ENCODE data around the gene C14orf119.

Gene C14orf119, protein sequence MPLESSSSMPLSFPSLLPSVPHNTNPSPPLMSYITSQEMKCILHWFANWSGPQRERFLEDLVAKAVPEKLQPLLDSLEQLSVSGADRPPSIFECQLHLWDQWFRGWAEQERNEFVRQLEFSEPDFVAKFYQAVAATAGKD

DNA sequence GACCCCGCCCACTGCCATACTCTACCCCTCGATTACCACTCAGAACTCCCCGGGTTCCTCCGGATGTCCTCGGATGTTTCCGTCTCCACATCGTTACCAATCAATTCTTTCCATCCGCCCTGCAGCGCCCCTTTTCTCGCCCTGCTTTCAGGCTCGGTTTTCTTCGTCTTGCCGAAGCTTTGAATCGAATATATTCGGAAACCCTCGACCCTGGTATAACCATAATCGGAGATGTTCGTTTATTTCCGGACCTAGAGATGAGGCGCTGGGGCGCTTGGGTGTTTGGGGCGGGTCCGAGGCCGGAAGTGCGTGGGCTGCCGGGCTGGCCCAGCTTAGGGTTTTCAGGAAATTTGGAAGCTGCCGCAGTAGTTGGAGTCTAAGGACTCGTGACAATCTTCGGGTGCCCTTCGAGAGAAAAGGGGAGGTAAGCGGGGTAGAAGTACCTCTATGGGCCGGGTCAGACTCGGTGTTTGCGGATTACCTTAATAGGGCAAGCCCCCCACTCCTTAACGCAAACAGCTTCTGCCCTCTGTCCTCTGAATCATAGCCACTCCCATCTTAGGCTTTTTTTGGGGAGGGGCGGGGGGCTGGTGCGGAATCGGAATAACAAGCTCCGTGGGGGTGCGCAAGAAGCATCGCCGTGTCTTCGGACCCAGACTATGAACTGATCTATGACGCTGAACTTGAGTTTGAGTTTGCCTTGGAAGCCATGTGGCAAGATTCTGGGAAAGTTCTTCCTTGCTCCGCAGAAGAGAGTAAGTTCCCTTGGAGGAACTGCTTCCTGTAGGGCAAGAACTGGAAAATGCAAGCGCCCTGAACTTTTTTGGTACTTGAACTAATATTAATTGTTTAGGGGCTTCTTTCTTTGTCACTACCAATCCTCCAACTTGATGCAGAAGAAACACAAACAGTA lies at the start of gene C14orf119:
TSS of gene C14orf119 (plus strand) at position 310 of the 913 bp plus-strand sequence. CDS start 2,154 bp downstream, outside the sequence.
- H3K36me3 ChIP-seq (ENCODE audit: insufficient read depth, low read length): peaks cover 17% of the 10 kb centered on the region; the same call in 1 of the 2 replicates
- H3K4me1 ChIP-seq (ENCODE audit: insufficient read depth, low read length): peaks cover 5% of the 10 kb centered on the region; the same call in 1 of the 2 replicates
- peak within 1 kb of the TSS; percentile 86 for H3K9ac ChIP-seq (ENCODE audit: low read depth, low read length)
- no peaks in the 10 kb centered on the region for H3K9me3 ChIP-seq (ENCODE audit: control insufficient read depth, insufficient read depth, low read length)

DNA sequence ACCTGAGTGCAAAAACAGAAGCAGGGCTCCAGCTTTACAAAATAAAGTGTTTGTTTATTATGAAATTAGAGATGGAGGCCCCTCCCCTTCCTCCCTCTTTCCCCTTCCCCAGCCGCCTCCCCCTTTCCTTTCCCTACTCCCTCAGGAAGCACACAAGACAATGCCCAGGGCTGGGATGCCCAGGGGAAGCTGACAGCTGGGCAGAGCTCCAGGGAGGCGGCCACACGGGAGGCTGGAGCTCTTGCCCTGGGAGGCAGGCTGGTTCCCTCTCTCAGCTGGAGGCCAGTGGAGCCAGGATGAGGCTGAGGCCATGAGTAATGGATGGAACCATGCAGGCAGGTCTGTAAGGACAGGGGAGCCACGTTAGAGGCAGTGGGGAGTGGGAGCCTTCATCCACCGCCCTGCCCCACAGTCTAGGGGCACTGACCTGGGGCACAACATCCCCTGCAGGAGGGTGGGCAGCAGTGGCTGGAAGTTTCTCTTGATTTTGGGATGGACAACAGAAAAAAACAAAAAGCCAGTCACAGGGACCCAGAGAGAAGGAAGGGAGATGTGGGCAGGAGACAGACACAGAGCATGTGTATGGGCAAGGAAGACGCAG lies 48.2 kb upstream of the C14orf119 start:
- no peaks in the 10 kb centered on the region for H3K36me3 ChIP-seq (ENCODE audit: insufficient read depth, low read length)
- H3K9me3 ChIP-seq (ENCODE audit: control insufficient read depth, insufficient read depth, low read length): no peaks in the 10 kb centered on the region
- peaks cover 13% of the 10 kb centered on the region for H3K4me1 ChIP-seq (ENCODE audit: insufficient read depth, low read length)
- no peak overlapping the region for H3K9ac ChIP-seq (ENCODE audit: low read depth, low read length)

DNA sequence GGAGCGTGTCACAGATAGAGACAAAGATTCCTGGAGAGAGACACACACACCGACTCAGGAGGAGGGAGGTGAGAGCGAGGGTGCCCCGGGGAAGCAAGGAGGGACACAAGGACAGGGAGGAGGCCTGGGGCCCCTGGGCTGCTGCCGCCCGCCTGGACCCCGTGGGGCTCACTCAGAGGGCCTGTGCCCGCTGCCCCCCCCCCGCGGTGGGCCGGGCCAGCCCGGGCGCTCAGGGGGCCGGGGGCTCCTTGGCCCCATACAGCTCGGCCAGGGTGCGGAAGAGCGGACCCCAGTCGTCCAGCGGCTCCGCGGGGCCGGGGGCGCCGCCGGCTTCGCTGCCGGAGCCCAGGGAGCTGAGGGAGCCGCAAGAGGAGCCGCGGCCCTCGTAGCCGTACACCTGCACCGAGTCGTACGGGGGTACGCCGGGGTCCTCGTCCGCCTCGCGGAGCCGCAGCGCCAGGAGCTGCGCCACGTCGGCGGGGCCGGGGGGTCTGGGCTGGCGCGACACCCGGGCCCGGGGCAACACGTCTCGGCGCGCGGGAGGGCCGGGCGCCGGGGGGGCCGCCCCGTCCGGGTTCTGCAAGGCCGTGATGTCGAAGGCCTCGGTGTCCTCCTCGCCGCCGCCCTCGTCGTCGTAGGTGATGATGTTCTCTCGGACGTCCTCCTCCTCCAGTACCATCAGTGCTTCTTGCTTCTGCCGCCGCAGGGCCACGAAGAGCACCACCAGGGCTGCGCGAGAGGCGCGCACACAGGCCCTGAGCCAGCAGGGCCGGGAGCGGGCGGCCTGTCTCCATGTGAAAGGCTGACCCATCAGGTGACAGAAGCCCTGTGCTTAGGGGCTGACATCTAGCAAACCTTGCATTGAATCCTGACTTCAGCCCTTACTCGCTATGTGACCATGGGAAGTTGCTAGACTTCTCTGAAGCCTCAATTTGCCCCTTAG lies 47.3 kb upstream of the C14orf119 start:
- no peaks in the 10 kb centered on the region for H3K9me3 ChIP-seq (ENCODE audit: control insufficient read depth, insufficient read depth, low read length)
- H3K36me3 ChIP-seq (ENCODE audit: insufficient read depth, low read length): no peaks in the 10 kb centered on the region
- H3K9ac ChIP-seq (ENCODE audit: low read depth, low read length): no peak overlapping the region
- peaks cover 13% of the 10 kb centered on the region for H3K4me1 ChIP-seq (ENCODE audit: insufficient read depth, low read length)

DNA sequence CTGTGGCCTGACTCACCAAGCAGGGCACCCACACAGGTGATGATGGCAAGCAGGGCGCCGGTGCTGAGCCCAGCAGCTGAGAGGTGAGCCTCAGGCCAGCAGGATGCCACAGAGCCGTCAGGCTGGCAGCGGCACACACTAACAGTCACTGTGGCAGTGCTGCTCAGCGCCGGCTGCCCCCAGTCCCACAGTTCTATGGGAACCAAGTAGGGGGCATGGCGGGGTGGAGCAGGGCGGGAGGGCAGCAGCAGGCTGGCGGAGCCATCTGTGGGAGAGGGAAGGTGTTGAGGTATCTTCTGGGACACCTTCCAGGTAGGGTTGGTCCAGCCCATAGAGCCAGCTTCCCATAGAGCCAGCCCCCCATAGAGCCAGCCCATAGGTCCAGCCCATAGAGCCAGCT lies 46.3 kb upstream of the C14orf119 start:
- Histone ChIP-seq H3K9me3 (ENCODE audit: control insufficient read depth, insufficient read depth, low read length) (no peaks in the 10 kb centered on the region), H3K4me1 (ENCODE audit: insufficient read depth, low read length) (peaks cover 6% of the 10 kb centered on the region), H3K36me3 (ENCODE audit: insufficient read depth, low read length) (no peaks in the 10 kb centered on the region), H3K9ac (ENCODE audit: low read depth, low read length) (no peak overlapping the region)

DNA sequence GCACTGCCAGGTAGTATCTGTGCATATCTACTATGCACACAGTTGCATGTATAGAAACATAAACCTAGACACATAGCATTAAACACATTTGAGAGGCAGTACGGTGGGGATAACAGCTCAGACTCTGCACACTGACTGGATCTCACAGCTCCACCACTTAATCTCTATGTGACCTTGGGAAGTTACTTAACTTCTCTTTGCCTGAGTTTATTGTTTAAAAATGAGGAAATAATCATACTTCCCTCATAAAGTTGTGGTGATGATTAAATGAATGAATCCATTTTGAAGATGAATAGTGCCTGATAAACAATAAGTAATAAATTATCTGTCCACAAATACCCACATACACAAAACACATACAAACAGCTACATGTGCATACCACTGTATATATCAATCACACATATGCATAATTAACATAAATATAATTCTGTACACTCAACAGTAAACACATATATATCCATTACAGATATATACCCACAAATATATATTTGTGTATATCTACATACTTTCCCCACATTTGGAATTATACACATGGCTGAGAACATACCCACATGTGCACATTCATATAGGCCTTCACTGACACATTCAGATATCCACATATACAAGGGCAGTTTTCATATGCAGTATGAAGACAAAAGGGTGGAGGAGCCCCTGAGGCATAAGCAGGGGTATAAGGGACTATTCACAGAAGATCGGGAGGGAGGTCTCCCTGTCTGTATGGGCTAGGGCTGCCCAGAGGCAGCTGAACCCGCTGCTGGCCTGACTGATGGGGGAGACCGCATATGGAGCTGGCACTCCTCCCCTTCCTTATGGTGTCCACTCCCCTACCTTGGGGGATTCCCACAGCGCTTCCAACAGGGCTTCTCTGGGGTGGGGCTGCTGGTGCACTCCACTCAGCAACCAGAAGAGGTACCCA lies 43.9 kb upstream of the C14orf119 start:
- Histone ChIP-seq H3K9ac (ENCODE audit: low read depth, low read length) (no peak overlapping the region), H3K4me1 (ENCODE audit: insufficient read depth, low read length) (peaks cover 3% of the 10 kb centered on the region; the same call in 1 of the 2 replicates), H3K36me3 (ENCODE audit: insufficient read depth, low read length) (no peaks in the 10 kb centered on the region), H3K9me3 (ENCODE audit: control insufficient read depth, insufficient read depth, low read length) (no peaks in the 10 kb centered on the region)

DNA sequence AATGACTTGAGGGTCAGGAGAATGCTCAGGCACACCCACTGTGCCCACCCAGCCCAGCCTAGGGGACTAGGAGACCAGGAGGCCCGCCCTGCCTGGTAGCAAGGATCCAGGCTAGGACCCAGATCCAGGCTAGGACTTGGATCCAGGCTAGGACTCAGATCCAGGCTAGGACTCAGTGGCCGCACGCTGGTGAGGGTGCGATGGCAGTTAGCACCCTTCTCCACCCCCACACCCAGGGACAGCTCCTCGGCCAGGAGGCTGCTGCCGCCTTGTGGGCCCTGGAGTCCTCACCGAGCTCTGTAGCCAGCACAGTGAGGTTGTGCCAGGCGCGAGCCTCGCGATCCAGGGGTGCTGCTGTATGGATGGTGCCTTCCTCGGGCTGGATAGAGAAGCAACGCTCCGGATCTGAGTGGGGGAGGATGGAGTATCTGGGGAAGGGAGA lies 43.1 kb upstream of the C14orf119 start:
- Histone ChIP-seq H3K36me3 (ENCODE audit: insufficient read depth, low read length) (no peaks in the 10 kb centered on the region), H3K9ac (ENCODE audit: low read depth, low read length) (no peak overlapping the region), H3K4me1 (ENCODE audit: insufficient read depth, low read length) (peaks cover 3% of the 10 kb centered on the region; the same call in 1 of the 2 replicates), H3K9me3 (ENCODE audit: control insufficient read depth, insufficient read depth, low read length) (no peaks in the 10 kb centered on the region)

DNA sequence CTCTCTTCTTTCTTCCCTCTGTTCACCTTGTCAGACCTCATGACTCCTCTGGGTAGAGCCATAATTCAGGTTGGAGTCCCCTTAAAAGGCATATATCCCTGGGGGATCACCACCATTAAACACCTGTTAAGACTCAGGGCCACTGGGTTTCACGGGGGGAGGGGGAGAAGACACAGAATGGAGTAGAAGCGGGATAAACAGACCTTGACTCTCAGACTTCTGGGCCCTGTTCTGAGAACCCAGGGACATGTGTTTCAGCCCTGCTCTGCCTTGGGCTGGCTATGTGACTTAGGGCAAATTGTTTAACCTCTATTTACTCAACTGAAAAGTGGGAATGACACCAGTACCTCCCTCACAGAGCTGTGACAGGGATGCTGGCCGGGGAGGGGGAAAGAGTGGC lies 42.6 kb upstream of the C14orf119 start:
- no peaks in the 10 kb centered on the region for H3K9me3 ChIP-seq (ENCODE audit: control insufficient read depth, insufficient read depth, low read length)
- peaks cover 3% of the 10 kb centered on the region; the same call in 1 of the 2 replicates for H3K4me1 ChIP-seq (ENCODE audit: insufficient read depth, low read length)
- no peak overlapping the region for H3K9ac ChIP-seq (ENCODE audit: low read depth, low read length)
- H3K36me3 ChIP-seq (ENCODE audit: insufficient read depth, low read length): no peaks in the 10 kb centered on the region

DNA sequence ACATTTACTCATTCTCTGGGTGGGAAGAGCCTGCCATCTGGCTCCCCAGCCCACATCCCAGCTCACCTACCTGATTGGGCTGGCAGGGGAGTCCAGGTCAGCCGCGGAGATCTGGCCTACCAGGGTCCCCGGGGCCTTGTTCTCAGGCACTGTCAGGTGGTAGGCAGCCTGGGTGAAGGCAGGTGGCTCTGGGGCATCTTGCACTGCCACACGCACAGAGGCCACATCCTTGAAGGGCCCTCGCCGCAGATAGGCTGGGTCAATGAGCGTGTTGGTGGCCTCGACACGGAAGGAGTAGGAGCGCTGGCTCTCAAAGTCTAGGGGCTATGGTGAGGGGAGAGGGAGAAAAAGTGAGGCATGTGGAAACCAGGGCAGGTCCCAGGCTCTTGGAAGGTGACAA lies 41.9 kb upstream of the C14orf119 start:
- H3K4me1 ChIP-seq (ENCODE audit: insufficient read depth, low read length): peaks cover 3% of the 10 kb centered on the region; the same call in 1 of the 2 replicates
- H3K9ac ChIP-seq (ENCODE audit: low read depth, low read length): no peak overlapping the region
- no peaks in the 10 kb centered on the region for H3K9me3 ChIP-seq (ENCODE audit: control insufficient read depth, insufficient read depth, low read length)
- H3K36me3 ChIP-seq (ENCODE audit: insufficient read depth, low read length): no peaks in the 10 kb centered on the region

DNA sequence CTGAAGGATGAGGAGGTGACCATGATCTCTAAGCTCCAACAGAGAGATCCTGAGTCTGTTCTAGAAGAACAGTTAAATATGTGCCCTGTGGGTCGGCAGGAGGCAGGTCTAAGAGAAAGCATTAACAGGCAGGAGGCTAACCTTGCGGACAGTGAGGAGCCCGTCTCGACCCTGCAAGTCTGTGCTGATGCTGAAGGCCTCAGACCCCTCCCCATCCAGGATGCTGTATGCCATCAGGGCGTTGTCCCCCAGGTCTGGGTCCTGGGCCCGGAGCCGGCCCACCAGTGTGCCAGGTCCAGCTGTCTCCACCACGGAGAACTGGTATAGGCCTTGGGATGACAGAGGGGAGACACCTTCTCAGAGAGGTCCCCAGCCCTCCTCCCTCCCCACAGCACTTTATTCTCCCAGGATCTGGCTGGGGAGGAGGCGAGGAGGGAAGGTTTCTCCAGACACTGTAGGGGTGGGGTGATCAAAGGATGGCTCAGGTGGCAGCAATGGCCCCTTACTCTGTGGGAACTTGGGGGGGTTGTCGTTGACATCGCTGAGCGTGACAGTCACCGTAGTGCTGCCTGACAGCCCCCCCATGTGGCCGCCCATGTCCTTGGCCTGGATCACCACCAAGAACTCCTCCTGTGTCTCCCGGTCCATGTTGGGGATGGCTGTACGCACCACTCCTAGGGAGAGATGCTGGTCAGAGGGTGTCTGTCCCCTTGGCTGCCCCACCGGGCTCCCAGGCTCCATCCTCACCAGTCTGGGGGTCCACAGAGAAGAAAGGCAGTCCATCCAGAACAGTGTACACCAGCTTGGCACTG lies 41.1 kb upstream of the C14orf119 start:
- H3K4me1 ChIP-seq (ENCODE audit: insufficient read depth, low read length): peaks cover 3% of the 10 kb centered on the region; the same call in 1 of the 2 replicates
- H3K9me3 ChIP-seq (ENCODE audit: control insufficient read depth, insufficient read depth, low read length): no peaks in the 10 kb centered on the region
- no peaks in the 10 kb centered on the region for H3K36me3 ChIP-seq (ENCODE audit: insufficient read depth, low read length)
- no peak overlapping the region for H3K9ac ChIP-seq (ENCODE audit: low read depth, low read length)

DNA sequence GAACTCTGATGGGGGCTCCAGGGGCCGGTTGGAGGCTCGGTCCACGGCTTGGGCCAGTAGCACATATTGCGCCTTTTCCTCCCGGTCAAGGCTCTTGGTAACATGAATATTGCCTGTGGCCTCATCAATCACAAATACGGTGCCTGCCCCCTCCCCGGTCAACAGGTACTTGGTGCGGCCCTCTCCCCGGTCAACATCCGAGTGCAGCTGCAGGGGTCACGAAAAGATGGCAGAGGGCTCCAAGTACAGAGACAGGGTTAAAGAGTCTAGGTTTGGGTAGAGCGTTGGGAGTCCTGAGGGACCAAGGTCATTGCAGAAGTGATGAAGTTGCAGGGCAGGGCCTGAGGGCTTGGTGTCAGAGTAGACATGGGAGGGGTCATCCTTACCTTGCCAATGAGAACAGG lies 40.2 kb upstream of the C14orf119 start:
- H3K4me1 ChIP-seq (ENCODE audit: insufficient read depth, low read length): peaks cover 3% of the 10 kb centered on the region; the same call in 1 of the 2 replicates
- H3K9ac ChIP-seq (ENCODE audit: low read depth, low read length): no peak overlapping the region
- H3K9me3 ChIP-seq (ENCODE audit: control insufficient read depth, insufficient read depth, low read length): no peaks in the 10 kb centered on the region
- H3K36me3 ChIP-seq (ENCODE audit: insufficient read depth, low read length): 0 out of 2 replicates have a peak, but pooled peaks cover 1% of the 10 kb centered on the region

DNA sequence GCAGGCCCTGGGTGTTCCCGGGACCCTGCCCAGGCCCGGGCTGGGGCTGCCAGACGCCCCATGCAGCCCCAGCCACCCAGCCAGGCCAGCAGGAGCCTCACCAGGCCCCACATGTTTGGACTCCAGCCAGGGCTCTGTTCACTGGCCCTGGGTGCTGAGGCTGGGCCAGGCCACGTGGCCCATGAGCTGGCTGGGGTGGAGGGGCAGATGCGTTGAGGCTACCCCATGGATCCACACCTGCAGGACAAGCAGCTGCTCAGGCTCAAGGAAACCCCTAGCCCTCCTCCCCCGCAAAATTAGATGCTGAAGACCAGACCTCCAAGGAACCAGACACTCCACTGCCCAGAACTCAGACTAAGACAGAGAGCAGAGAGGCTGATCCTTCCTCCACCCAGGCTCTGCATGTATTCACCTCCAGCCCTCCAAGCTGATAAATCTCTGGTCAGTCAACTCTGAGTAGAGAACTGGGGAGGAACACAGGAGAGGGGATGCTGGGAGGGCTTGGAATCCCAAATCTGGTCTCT lies 39.6 kb upstream of the C14orf119 start:
- Histone ChIP-seq H3K9ac (ENCODE audit: low read depth, low read length) (no peak overlapping the region), H3K4me1 (ENCODE audit: insufficient read depth, low read length) (peaks cover 3% of the 10 kb centered on the region; the same call in 1 of the 2 replicates), H3K9me3 (ENCODE audit: control insufficient read depth, insufficient read depth, low read length) (no peaks in the 10 kb centered on the region), H3K36me3 (ENCODE audit: insufficient read depth, low read length) (peaks cover 6% of the 10 kb centered on the region; the same call in 1 of the 2 replicates)
